Measurements from ENCODE around the gene PHLDB2. TPM values are rescaled to one million over a fixed set of nuclear protein-coding genes. Genes with fewer than 3 reads are reported as not detected.

PHLDB2 gene
- total RNA-seq, 4 donors from 2014 or later, result 23.5 to 81.5 (median 26.2) TPM

- TF ChIP-seq POLR2A (IDR thresholded peaks at IDR 0.05), result no peak
- intact Hi-C loops (cut with DNase I; ENCODE audit: low total_unique reads), result no loop called here
- 49 to 60% methylated on average over 2 of the region's 2 CpGs for WGBS, 2 donors
- no peak for DNase-seq (ENCODE audit: low spot score in 2 of 2)
- no peak overlapping the region for H3K4me3 ChIP-seq (ENCODE audit: low read depth, poor library complexity, severe bottlenecking)
These were observed 40.9 kb downstream of the PHLDB2 start for GRCh38 chr3:111899966-111900365.

- no peak overlapping the region for H3K4me3 ChIP-seq (ENCODE audit: low read depth, poor library complexity, severe bottlenecking)
- DNase-seq (ENCODE audit: low spot score in 2 of 2), result no peak
- TF ChIP-seq, protein P1, sequence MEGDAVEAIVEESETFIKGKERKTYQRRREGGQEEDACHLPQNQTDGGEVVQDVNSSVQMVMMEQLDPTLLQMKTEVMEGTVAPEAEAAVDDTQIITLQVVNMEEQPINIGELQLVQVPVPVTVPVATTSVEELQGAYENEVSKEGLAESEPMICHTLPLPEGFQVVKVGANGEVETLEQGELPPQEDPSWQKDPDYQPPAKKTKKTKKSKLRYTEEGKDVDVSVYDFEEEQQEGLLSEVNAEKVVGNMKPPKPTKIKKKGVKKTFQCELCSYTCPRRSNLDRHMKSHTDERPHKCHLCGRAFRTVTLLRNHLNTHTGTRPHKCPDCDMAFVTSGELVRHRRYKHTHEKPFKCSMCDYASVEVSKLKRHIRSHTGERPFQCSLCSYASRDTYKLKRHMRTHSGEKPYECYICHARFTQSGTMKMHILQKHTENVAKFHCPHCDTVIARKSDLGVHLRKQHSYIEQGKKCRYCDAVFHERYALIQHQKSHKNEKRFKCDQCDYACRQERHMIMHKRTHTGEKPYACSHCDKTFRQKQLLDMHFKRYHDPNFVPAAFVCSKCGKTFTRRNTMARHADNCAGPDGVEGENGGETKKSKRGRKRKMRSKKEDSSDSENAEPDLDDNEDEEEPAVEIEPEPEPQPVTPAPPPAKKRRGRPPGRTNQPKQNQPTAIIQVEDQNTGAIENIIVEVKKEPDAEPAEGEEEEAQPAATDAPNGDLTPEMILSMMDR (IDR thresholded peaks at IDR 0.05), result no peak
- no peak for TF ChIP-seq POLR2A (IDR thresholded peaks at IDR 0.05)
- intact Hi-C loops (cut with DNase I; ENCODE audit: low total_unique reads), result no loop called here
- WGBS, 2 donors, result 50 to 63% methylated on average over 2 of the region's 2 CpGs
These were observed 42.6 kb downstream of the PHLDB2 start for GRCh38 chr3:111901637-111902036.

- WGBS, 2 donors, result 82 to 86% methylated on average over 4 of the region's 4 CpGs
These were observed 43.5 kb downstream of the PHLDB2 start for GRCh38 chr3:111902534-111902933.

DNA sequence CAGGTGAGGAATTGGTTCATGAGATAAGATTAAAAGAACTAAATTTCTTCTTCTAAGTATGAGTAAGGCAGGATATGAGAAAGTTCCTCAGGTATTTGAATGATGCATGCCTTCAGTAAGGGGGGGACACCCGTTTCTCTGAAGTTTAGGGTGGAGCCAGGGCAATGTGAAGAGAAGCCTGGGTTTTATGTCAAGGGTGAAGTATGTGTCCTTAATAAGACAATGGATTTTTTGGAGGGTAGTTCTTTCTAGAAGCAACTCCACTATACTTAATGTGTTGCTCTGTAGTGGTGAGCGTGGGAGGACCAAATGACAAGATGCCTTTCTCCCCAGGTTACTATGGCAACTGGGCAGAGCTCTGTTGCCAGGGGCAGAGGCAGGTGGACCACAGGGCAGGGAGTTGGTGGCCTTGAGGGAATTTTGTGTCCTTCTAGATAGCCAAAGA is 44.0 kb downstream of the PHLDB2 start:
- no peak for TF ChIP-seq POLR2A (IDR thresholded peaks at IDR 0.05)
- TF ChIP-seq, protein P1 (IDR thresholded peaks at IDR 0.05), result no peak
- intact Hi-C loops (cut with DNase I; ENCODE audit: low total_unique reads), result no loop called here
- no peak for DNase-seq (ENCODE audit: low spot score in 2 of 2)
- WGBS, 2 donors, result 61 to 64% methylated on average over 2 of the region's 2 CpGs
- H3K4me3 ChIP-seq (ENCODE audit: low read depth, poor library complexity, severe bottlenecking), result no peak overlapping the region

More at GRCh38 chr3:111902534-111902933, 43.5 kb downstream of the PHLDB2 start:
- no peak overlapping the region for H3K4me3 ChIP-seq (ENCODE audit: low read depth, poor library complexity, severe bottlenecking)
- no peak for TF ChIP-seq POLR2A (IDR thresholded peaks at IDR 0.05)
- TF ChIP-seq, protein P1 (IDR thresholded peaks at IDR 0.05), result no peak
- intact Hi-C loops (cut with DNase I; ENCODE audit: low total_unique reads), result no loop called here
- DNase-seq (ENCODE audit: low spot score in 2 of 2), result no peak

DNA sequence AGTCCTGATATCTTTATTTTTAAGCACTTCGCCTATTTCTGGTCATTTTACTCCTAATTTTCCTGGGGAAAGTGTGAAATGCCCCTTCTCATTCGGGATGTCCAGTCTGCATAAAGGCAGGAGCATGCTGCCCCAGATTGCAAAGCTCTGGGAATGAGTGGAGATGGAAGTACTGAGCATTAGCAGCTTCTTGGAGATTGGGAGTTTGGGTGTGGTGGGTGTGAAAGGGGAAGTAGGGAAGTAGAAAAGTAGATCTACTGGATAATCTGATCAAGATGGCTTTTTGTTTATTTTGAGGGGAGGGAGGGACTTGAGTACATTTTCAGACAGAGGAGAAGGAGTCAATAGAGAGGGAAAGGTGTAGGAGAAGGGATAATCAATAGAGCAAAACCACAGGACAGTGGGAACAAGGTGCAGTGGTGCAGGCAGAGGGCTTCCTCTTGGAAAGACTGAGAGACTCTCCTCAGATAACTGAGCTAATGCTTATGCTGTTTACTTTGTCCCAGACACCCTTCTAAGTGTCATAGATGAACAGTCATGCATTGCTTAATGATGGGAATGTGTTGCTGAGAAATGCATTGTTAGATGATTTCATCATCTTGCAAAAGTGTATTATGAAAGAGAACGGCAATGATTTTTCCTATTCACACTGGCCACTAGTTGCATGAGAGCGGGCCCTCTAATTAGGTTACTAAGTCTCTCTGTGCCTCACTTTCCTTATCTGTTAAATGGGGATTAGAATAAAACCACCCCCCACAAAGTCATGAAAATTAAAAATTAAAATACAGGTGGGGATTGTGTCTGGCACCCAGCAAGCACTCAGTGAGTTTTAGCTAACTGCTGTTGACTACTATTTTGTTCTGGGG is 45.5 kb downstream of the PHLDB2 start:
- WGBS, 2 donors, result 74 to 79% methylated on average over 4 of the region's 4 CpGs
- TF ChIP-seq POLR2A (IDR thresholded peaks at IDR 0.05), result no peak
- DNase-seq (ENCODE audit: low spot score in 2 of 2), result no peak
- intact Hi-C loops (cut with DNase I; ENCODE audit: low total_unique reads), result no loop called here
- H3K4me3 ChIP-seq (ENCODE audit: low read depth, poor library complexity, severe bottlenecking), result no peak overlapping the region

DNA sequence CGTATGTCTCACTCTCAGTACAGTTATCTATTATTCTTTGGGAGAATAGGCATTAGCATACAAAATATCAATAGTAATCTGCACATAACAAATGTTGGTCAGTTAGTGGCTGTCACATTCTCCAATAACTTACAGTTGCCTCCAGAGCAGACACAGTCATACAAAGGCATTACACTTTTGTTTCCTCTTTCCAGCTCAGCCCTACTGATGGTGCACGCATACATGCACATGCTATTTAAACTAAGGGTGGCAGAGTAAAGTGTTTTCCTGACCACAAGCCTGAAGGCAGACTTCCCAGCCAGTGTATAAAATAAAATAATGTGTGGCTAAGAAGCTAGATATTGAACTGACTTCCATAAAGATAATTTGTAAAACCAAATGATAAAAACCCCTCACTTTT is 47.6 kb downstream of the PHLDB2 start:
- intact Hi-C loops (cut with DNase I; ENCODE audit: low total_unique reads), result no loop called here
- no peak for DNase-seq (ENCODE audit: low spot score in 2 of 2)
- 73 to 76% methylated on average over 2 of the region's 2 CpGs for WGBS, 2 donors
- TF ChIP-seq, protein P1 (IDR thresholded peaks at IDR 0.05), result no peak
- TF ChIP-seq POLR2A (IDR thresholded peaks at IDR 0.05), result no peak
- H3K4me3 ChIP-seq (ENCODE audit: low read depth, poor library complexity, severe bottlenecking), result no peak overlapping the region

All from lower leg skin (tissue), 4 donors.